HG03280 (cell line): ENCODE results near the gene ADCY1.
"Not testable (repeated sequence)": the region's sequence is repeated elsewhere in the genome, so short reads cannot be mapped to it uniquely, and the experiment has no call there.

Experiments
- ATAC-seq: cut with Tn5 transposase; IDR thresholded peaks from one replicate; pipeline ENCODE4 v1.9.1; 2021; ENCODE audit warnings: mild to moderate bottlenecking, moderate library complexity; ENCODE audit not compliant: unreplicated experiment

The ADCY1 gene

DNA sequence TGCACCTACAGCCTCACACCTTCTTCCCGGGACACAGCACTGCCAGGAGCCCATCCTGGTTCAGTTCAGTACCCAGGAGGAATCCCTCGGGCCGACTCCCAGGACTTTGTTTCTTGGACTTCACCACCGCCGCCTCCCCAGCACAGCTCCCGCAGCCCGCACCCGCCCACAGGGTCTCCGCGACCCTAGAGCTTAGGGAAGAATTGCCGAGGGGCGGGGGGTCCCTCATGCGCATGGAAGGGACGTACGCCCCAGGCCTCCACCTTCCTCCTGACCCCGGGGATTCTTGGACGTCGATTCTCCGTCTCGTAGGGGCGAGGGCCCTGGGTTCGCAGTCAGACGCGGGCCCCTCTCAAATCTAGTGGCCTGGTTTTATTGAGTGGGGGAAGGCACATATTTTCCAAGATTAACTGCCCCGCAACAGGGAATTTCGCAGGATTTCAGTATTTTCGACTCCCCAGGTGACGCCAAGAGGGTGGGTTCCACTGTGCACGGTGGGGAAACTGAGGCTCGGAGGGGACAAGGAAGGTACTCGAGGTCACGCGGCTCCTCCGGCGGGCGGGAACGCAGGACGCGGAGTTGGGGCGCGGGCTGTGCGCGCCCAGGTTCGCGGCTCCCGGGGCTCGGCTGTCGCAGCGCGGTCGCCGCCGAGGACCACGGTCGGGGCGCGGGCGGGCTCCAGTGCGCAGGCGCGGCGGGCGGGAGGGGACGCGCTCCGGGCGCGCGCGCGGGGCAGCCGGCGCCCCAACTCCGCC, at the start of gene ADCY1:
TSS of gene ADCY1 (plus strand) at position 708 of the 755 bp plus-strand sequence. CDS start 176 bp downstream, outside the sequence.
- peak; percentile 34 for ATAC-seq

- ATAC-seq = no peak
These were observed 49.7 kb upstream of the ADCY1 start for GRCh38 chr7:45524445-45524844.

GRCh38 chr7:45525057-45525456, 49.1 kb upstream of the ADCY1 start:
- no peak for ATAC-seq

DNA sequence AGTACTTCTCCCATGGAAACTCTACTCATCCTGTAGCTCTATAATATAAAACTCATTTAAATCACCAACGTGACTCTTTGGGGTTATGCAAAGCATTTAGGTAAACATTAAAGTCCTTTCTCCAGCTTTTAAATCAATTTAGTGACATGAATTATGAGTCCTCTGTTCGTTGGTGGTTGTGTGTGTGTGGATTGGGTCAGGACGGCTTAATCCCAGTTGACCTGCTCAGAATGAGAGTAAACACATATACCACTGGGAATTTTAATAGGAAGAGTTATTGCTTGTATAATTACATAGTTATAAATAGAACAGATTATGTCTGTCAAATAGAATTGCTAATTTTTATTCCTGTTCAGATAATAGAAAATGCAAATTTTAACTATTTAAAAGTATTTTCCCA, 30.7 kb upstream of the ADCY1 start:
- no peak for ATAC-seq

- not testable (repeated sequence) for ATAC-seq
These were observed 29.0 kb upstream of the ADCY1 start for GRCh38 chr7:45545105-45545710.

DNA sequence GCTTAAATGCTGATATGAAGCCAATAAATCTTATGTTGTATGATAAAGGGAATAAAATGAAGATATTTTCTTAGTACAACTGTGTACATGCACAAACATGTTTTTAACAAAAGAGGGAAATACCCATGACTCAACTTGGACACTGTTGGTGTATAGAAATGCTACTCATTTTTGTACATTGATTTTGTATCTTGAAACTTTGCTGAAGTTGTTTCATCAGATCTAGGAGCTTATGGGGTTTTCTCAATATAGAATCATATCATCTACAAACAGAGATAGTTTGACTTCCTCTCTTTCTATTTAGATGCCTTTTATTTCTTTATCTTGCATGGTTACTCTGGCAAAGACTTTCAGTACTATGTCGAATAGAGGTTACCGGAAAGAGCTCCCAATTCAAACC, 25.3 kb upstream of the ADCY1 start:
- ATAC-seq = not testable (repeated sequence)

- ATAC-seq = no peak
These were observed 10.8 kb upstream of the ADCY1 start for GRCh38 chr7:45563401-45563800.

DNA sequence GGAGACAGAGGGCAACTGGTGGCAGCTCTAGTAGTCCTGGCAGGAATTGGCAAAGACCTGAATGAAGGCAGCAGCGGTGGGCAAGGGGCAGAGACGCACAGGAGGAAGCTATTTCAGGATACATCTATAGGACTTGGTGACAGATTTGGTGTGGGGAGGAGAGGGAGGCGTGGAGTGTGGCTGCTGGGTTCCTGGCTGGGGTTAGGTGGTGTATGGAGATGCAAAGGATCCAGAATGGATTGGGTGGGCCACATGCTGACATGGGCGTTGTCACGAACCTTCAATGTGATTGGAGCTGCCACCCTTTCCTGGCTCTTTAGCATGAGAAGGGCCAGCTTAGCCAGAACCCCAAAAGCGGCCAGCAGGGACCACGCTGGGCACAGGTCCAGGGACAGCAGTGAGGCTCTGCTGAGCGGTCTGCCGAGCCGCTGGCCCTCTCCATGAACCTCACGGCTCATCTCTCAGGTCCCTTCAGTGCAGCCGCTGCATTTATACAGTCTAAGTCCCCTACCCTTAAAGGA, 10.2 kb upstream of the ADCY1 start:
- ATAC-seq = no peak

- ATAC-seq = no peak
These were observed 9.7 kb upstream of the ADCY1 start for GRCh38 chr7:45564485-45564884.

DNA sequence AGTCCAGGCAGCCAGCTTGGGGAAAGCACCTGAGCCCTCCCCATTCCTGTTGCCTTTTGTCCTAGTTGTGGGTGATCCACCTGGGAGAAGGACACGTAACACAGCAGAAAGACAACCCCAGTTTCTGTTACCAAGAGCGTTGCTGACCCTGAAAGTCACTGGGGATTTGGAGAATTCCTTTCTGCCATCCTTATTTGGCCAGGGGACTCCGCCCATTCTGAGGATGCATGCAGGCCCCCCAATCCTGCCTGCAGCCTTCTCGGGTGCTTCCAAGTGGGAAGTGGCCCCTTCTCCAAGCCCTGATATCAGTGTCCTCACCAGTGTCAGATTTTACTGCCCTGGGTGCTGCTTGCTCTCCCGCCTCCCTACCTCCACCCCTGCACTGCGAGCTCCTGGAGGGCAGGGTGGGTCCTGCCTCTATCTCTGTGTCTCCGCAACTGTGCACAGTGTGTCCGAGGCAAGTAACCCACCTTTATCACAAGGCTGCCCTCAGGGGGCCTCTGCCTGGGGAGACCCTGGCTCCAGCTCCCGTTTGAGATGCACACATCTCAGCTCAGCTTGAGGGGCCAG, 9.2 kb upstream of the ADCY1 start:
- no peak for ATAC-seq

- no peak for ATAC-seq
These were observed 7.8 kb upstream of the ADCY1 start for GRCh38 chr7:45566386-45566785.

DNA sequence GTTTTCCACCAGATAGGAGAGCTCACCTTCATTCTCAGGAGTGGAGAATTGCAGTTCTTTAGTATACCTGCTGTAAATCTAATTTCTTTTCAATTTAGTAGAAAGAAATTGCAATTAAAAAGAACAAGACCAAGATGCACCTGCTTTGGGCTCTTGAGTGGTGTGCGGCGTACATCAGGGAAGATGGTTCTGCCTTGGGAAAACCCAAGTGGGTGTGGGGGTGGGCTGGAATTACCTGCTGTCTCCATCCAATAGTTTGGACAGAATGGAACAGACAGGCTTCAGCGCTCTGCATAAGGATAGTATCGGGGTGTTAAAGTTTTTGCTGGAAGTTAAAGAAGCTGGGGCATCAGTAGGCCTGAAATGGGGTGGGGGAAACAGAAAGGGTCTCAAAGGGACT, 7.2 kb upstream of the ADCY1 start:
- ATAC-seq = no peak

DNA sequence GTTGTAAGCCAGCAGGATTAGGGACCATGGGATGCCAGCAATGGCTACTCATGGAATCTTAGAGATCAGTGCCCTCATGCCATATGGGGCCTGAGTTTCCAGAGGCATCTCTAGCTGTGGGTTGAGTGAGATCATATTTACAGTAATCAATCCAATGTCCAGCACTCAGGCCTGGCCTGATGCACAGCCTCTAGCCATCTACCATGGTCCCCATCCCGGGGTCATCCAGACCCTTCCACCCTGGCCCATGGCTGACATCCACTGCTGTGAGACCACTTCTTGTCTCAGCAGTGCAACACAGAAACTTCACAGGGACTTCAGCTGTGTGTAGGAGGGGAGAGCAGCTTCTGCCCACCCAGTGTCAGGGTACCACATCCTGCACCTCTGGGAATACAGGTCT, 6.5 kb upstream of the ADCY1 start:
- no peak for ATAC-seq

GRCh38 chr7:45568536-45569289, 5.5 kb upstream of the ADCY1 start:
- no peak for ATAC-seq

- no peak for ATAC-seq
These were observed 4.9 kb upstream of the ADCY1 start for GRCh38 chr7:45569290-45569685.

DNA sequence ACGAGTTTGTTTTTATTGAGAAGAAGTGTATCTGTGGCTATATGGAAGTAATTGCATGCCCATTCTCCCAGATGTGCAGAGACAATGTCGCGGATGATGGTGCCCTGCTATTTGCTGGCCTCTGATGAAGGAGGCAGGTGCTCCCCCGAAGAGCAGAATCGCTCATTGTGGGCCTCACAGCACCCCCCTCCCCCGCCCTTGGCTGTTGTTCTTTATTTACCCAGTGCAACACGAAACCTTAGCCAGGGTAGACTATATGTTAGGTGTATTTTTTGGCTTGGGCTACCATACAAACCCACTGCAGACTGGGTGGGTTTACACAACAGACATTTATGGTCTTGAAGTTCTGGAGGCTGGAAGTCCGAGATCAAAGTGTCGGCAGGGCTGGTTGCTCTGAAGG, 3.4 kb upstream of the ADCY1 start:
- ATAC-seq = no peak

- no peak for ATAC-seq
These were observed 964 bp upstream of the ADCY1 start for GRCh38 chr7:45573204-45573603.

GRCh38 chr7:45574416-45574668, 174 bp downstream of the ADCY1 start:
- ATAC-seq = no peak

- ATAC-seq = peak; percentile 51
These were observed 717 bp downstream of the ADCY1 start for GRCh38 chr7:45574669-45575500.

GRCh38 chr7:45575501-45576248, 1.5 kb downstream of the ADCY1 start:
- no peak for ATAC-seq
